Left ventricle myocardium inferior (tissue), 1 donor: Measurements from ENCODE around the gene BRINP3. TPM values are rescaled to one million over a fixed set of nuclear protein-coding genes. Genes with fewer than 3 reads are reported as not detected.

Source experiments
- DNase-seq: peaks from one replicate; pipeline ENCODE4 v3.0.0-alpha.2; 2020
- H3K27ac ChIP-seq: fragments of 200-600 bp; replicated peaks from 2 replicates; pipeline ENCODE4 v1.8.0; 2021
- H3K27me3 ChIP-seq: fragments of 200-600 bp; 2 replicates; pipeline ENCODE4 v1.8.0; 2021; ENCODE audit warnings: low read depth
- H3K36me3 ChIP-seq: fragments of 200-600 bp; 2 replicates; pipeline ENCODE4 v1.8.0; 2021
- H3K4me1 ChIP-seq: fragments of 200-600 bp; 2 replicates; pipeline ENCODE4 v1.8.0; 2021
- H3K4me3 ChIP-seq: fragments of 200-600 bp; 2 replicates; pipeline ENCODE4 v1.8.0; 2021; ENCODE audit warnings: mild to moderate bottlenecking, moderate library complexity
- H3K9me3 ChIP-seq: fragments of 200-600 bp; replicated peaks from 2 replicates; pipeline ENCODE4 v1.8.0; 2021
- intact Hi-C: fragments of 100-400 bp; cut with micrococcal nuclease; formaldehyde crosslinking; loops from one replicate; pipeline ENCODE4 v1.11.0; 2022
- total RNA-seq: library from RNA; stranded (reverse); fragmentation: NEBNext Ultra II Directional; extraction: Animal tissue kit (Norgen Biotek cat#: 25700); gene quantifications from one replicate; pipeline ENCODE4 v1.2.1, GENCODE V29; 2021
- TF ChIP-seq, protein P1 (sequence below): fragments of 200-600 bp; IDR thresholded peaks from 2 replicates; pipeline ENCODE4 v1.8.0; 2021; ENCODE audit warnings: antibody characterized with exemption, mild to moderate bottlenecking, borderline replicate concordance
- donor health status: DM: no; HTN: yes; CAD: no; lungs with severe emphysema.

BRINP3 gene
- total RNA-seq, 1 donor from 2014 or later, result 5.4 TPM

DNA sequence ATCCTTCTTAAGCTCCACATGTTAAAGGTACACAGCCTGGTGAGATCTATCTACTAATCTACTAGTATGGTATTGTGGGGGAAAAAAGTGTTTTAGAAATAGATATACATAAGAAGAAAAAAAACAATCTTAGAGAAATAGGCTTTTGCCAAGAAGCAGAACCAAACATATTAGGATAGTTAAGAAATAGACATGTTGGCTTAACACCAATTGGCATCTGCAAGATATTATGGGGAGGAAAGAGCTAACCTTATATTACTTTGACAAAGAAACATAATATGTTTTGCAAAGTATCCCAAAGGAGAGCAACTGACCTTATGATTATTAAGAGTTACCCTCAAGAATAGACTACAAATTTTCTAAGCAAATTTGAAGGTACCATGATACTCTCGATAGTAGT lies 202.9 kb downstream of the BRINP3 start:
- Histone ChIP-seq H3K27me3 (no peaks in the 10 kb centered on the region), H3K36me3 (no peaks in the 10 kb centered on the region), H3K9me3 (peaks cover 9% of the 10 kb centered on the region), H3K4me3 (no peak overlapping the region), H3K4me1 (no peaks in the 10 kb centered on the region), H3K27ac (no peak overlapping the region)
- TF ChIP-seq, protein P1, sequence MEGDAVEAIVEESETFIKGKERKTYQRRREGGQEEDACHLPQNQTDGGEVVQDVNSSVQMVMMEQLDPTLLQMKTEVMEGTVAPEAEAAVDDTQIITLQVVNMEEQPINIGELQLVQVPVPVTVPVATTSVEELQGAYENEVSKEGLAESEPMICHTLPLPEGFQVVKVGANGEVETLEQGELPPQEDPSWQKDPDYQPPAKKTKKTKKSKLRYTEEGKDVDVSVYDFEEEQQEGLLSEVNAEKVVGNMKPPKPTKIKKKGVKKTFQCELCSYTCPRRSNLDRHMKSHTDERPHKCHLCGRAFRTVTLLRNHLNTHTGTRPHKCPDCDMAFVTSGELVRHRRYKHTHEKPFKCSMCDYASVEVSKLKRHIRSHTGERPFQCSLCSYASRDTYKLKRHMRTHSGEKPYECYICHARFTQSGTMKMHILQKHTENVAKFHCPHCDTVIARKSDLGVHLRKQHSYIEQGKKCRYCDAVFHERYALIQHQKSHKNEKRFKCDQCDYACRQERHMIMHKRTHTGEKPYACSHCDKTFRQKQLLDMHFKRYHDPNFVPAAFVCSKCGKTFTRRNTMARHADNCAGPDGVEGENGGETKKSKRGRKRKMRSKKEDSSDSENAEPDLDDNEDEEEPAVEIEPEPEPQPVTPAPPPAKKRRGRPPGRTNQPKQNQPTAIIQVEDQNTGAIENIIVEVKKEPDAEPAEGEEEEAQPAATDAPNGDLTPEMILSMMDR, result no peak
- no peak for DNase-seq
- intact Hi-C loops, result no loop called here

GRCh38 chr1:190273161-190273560 lies 204.5 kb downstream of the BRINP3 start:
- Histone ChIP-seq H3K27me3 (no peaks in the 10 kb centered on the region), H3K9me3 (peaks cover 9% of the 10 kb centered on the region), H3K36me3 (no peaks in the 10 kb centered on the region), H3K27ac (no peak overlapping the region), H3K4me1 (no peaks in the 10 kb centered on the region), H3K4me3 (no peak overlapping the region)
- DNase-seq, result no peak
- intact Hi-C loops, result no loop called here
- TF ChIP-seq, protein P1, result no peak

DNA sequence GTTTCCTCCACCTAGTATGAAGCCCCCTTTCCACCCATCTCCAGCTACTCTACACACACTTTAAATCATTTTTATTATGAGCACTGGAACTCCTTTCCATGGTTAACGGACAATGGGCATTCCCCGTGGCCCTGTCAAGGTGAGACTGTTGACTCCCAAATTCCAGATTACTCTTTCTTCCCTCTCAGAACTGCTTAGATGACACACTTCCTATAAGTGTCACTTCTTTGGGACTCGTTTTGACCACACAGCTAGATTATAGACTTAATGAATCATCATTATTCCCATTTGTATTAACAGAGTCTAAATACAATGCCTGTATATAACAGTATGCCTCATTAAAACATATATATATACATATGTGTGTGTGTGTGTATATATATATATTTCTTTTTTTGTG lies 215.1 kb downstream of the BRINP3 start:
- Histone ChIP-seq H3K9me3 (peaks cover 3% of the 10 kb centered on the region), H3K27me3 (no peaks in the 10 kb centered on the region), H3K36me3 (no peaks in the 10 kb centered on the region), H3K4me1 (no peaks in the 10 kb centered on the region), H3K4me3 (no peak overlapping the region), H3K27ac (no peak overlapping the region)
- no peak for DNase-seq
- TF ChIP-seq, protein P1, result no peak
- intact Hi-C loops, result no loop called here

GRCh38 chr1:190259424-190259823 lies 218.2 kb downstream of the BRINP3 start:
- Histone ChIP-seq H3K36me3 (no peaks in the 10 kb centered on the region), H3K9me3 (peaks cover 15% of the 10 kb centered on the region), H3K4me1 (no peaks in the 10 kb centered on the region), H3K4me3 (no peak overlapping the region), H3K27me3 (no peaks in the 10 kb centered on the region), H3K27ac (no peak overlapping the region)
- no peak for DNase-seq
- intact Hi-C loops, result no loop called here
- TF ChIP-seq, protein P1, result no peak

DNA sequence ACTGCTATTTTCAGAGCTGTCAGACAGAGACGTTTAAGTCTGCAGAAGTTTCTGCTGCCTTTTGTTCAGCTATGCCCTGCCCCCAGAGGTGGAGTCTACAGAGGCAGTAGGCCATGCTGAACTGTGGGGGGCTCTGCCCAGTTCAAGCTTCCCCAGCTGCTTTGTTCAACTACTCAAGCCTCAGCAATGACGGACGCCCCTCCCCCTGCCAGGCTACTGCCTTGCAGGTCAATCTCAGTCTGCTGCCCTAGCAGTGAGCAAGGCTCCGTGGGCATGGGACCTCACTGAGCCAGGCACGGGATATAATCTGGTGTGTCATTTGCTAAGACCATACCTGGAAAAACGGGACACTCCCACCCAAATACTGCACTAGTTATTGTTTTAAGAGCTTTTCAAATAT lies 219.7 kb downstream of the BRINP3 start:
- H3K9me3 ChIP-seq, result peaks cover 25% of the 10 kb centered on the region
- no peaks in the 10 kb centered on the region for H3K36me3 ChIP-seq
- no peak for DNase-seq
- intact Hi-C loops, result no loop called here
- H3K27ac ChIP-seq, result no peak overlapping the region
- H3K27me3 ChIP-seq, result no peaks in the 10 kb centered on the region
- TF ChIP-seq, protein P1, result no peak
- H3K4me1 ChIP-seq, result no peaks in the 10 kb centered on the region
- no peak overlapping the region for H3K4me3 ChIP-seq

GRCh38 chr1:190252046-190252445 lies 225.6 kb downstream of the BRINP3 start:
- DNase-seq, result no peak
- intact Hi-C loops, result no loop called here
- no peaks in the 10 kb centered on the region for H3K27me3 ChIP-seq
- no peaks in the 10 kb centered on the region for H3K36me3 ChIP-seq
- peaks cover 29% of the 10 kb centered on the region for H3K9me3 ChIP-seq
- no peak overlapping the region for H3K4me3 ChIP-seq
- H3K4me1 ChIP-seq, result no peaks in the 10 kb centered on the region
- TF ChIP-seq, protein P1, result no peak
- H3K27ac ChIP-seq, result no peak overlapping the region
